DOHH2 (cell line): Measurements from ENCODE around the gene PLTP.

ENCODE experiments used
- H3F3A ChIP-seq: fragments of 200-600 bp; sonication (generic), shearing (Covaris generic); 2 replicates; pipeline ENCODE4 v1.6.0; 2016; ENCODE audit warnings: antibody characterized with exemption, mild to moderate bottlenecking; ENCODE audit not compliant: control insufficient read depth, insufficient read depth
- H3K27ac ChIP-seq: fragments of 200-600 bp; sonication (generic); 2 replicates; pipeline ENCODE4 v1.5.1; 2014; ENCODE audit warnings: low read depth, mild to moderate bottlenecking, low read length, moderate library complexity
- H3K27me3 ChIP-seq: fragments of 200-600 bp; sonication (generic); 2 replicates; pipeline ENCODE4 v1.6.1; 2014; ENCODE audit warnings: mild to moderate bottlenecking, low read length, mixed read lengths; ENCODE audit not compliant: control insufficient read depth
- H3K36me3 ChIP-seq: fragments of 200-600 bp; sonication (generic); 2 replicates; pipeline ENCODE4 v1.6.1; 2014; ENCODE audit warnings: mild to moderate bottlenecking, low read length, moderate library complexity, mixed read lengths; ENCODE audit not compliant: control insufficient read depth
- H3K4me1 ChIP-seq: fragments of 200-600 bp; sonication (generic); 2 replicates; pipeline ENCODE4 v1.6.1; 2014; ENCODE audit warnings: mild to moderate bottlenecking, low read length, mixed read lengths; ENCODE audit not compliant: control insufficient read depth
- H3K4me2 ChIP-seq: fragments of 200-600 bp; sonication (generic); 2 replicates; pipeline ENCODE4 v1.6.0; 2014; ENCODE audit warnings: mild to moderate bottlenecking, low read length, moderate library complexity
- H3K4me3 ChIP-seq: fragments of 200-600 bp; sonication (generic); 2 replicates; pipeline ENCODE4 v1.5.1; 2014; ENCODE audit warnings: mild to moderate bottlenecking, low read length, mixed read lengths
- H3K79me2 ChIP-seq: fragments of 200-600 bp; sonication (generic); 2 replicates; pipeline ENCODE4 v1.6.1; 2014; ENCODE audit warnings: mild to moderate bottlenecking, low read length, mixed read lengths; ENCODE audit not compliant: control insufficient read depth
- H3K9me2 ChIP-seq: fragments of 200-600 bp; sonication (generic); replicated peaks from 2 replicates; pipeline ENCODE4 v1.6.1; 2014; ENCODE audit warnings: mild to moderate bottlenecking, low read length, mixed read lengths; ENCODE audit not compliant: control insufficient read depth
- H3K9me3 ChIP-seq: fragments of 200-600 bp; sonication (generic); 2 replicates; pipeline ENCODE4 v1.6.1; 2014; ENCODE audit warnings: antibody characterized with exemption, low read length, mixed read lengths; ENCODE audit not compliant: control insufficient read depth, insufficient read depth
- H4K20me1 ChIP-seq: fragments of 200-600 bp; sonication (generic); 2 replicates; pipeline ENCODE4 v1.6.0; 2014; ENCODE audit warnings: low read depth, mild to moderate bottlenecking, antibody characterized with exemption, low read length, moderate library complexity; ENCODE audit not compliant: control insufficient read depth, insufficient read depth
- EZH2phosphoT487 ChIP-seq: fragments of 200-600 bp; sonication (generic); IDR thresholded peaks from 2 replicates; pipeline ENCODE4 v1.6.1; 2017; ENCODE audit warnings: borderline replicate concordance, mild to moderate bottlenecking, antibody characterized with exemption, low read length, moderate library complexity, mixed read lengths
- TF ChIP-seq, protein P1 (sequence below): fragments of 200-600 bp; sonication (generic); IDR thresholded peaks from one replicate; pipeline ENCODE4 v1.5.1; 2014; ENCODE audit warnings: antibody characterized with exemption, mild to moderate bottlenecking, low read depth, low read length; ENCODE audit not compliant: poor library complexity, severe bottlenecking

The PLTP gene

DNA sequence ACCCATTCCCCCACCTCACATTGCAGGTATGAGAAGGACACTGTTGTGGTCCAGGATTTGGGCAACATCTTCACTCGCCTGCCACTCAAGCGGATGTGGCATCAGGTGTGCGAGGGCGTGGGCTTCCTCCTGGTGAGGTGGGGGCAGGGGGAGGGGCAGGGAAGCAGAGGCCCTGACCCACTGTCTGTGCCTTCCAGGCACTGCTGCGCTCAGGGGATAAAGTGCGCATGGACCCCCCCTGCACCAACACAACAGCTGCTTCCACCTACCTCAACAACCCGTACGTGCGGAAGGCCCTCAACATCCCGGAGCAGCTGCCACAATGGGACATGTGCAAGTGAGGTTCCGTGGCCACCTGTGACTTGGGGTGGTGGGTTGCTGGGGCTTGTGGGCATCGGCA is 17.2 kb downstream of the PLTP start:
- no peak overlapping the region for H3K4me3 ChIP-seq
- H3K79me2 ChIP-seq = no peaks in the 10 kb centered on the region
- no peaks in the 10 kb centered on the region for H4K20me1 ChIP-seq
- H3K36me3 ChIP-seq = no peaks in the 10 kb centered on the region
- no peak overlapping the region for H3K4me2 ChIP-seq
- no peak for TF ChIP-seq EZH2phosphoT487
- TF ChIP-seq, protein P1, sequence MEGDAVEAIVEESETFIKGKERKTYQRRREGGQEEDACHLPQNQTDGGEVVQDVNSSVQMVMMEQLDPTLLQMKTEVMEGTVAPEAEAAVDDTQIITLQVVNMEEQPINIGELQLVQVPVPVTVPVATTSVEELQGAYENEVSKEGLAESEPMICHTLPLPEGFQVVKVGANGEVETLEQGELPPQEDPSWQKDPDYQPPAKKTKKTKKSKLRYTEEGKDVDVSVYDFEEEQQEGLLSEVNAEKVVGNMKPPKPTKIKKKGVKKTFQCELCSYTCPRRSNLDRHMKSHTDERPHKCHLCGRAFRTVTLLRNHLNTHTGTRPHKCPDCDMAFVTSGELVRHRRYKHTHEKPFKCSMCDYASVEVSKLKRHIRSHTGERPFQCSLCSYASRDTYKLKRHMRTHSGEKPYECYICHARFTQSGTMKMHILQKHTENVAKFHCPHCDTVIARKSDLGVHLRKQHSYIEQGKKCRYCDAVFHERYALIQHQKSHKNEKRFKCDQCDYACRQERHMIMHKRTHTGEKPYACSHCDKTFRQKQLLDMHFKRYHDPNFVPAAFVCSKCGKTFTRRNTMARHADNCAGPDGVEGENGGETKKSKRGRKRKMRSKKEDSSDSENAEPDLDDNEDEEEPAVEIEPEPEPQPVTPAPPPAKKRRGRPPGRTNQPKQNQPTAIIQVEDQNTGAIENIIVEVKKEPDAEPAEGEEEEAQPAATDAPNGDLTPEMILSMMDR = no peak
- H3K9me3 ChIP-seq = no peaks in the 10 kb centered on the region
- no peaks in the 10 kb centered on the region for H3K9me2 ChIP-seq
- H3K27ac ChIP-seq = no peak overlapping the region
- no peaks in the 10 kb centered on the region for H3F3A ChIP-seq
- peaks cover 23% of the 10 kb centered on the region for H3K4me1 ChIP-seq
- no peaks in the 10 kb centered on the region for H3K27me3 ChIP-seq

DNA sequence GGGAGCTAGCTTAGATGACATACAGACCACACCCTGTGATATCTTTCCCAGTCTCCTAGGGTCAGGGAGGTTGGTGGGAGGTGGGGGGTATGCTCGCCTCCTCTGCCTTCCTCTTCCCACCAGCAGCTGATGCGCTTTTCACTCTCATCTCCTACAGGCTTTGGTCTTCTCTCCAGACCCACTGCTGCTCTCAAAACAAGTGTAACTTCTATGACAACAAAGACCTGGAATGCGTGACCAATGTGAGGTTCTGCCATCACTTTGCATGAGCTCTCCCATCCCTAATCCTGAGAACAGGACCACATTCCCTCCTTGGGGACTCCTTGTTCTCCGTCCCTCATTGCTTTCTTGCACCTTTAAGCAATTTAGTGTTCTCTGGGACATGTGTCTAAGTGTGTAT is 18.1 kb downstream of the PLTP start:
- H4K20me1 ChIP-seq = no peaks in the 10 kb centered on the region
- no peaks in the 10 kb centered on the region for H3K79me2 ChIP-seq
- H3K27me3 ChIP-seq = no peaks in the 10 kb centered on the region
- H3K4me2 ChIP-seq = no peak overlapping the region
- no peaks in the 10 kb centered on the region for H3F3A ChIP-seq
- TF ChIP-seq EZH2phosphoT487 = no peak
- TF ChIP-seq, protein P1 = no peak
- no peaks in the 10 kb centered on the region for H3K9me3 ChIP-seq
- no peak overlapping the region for H3K4me3 ChIP-seq
- H3K27ac ChIP-seq = no peak overlapping the region
- peaks cover 23% of the 10 kb centered on the region for H3K4me1 ChIP-seq
- no peaks in the 10 kb centered on the region for H3K36me3 ChIP-seq
- H3K9me2 ChIP-seq = no peaks in the 10 kb centered on the region

DNA sequence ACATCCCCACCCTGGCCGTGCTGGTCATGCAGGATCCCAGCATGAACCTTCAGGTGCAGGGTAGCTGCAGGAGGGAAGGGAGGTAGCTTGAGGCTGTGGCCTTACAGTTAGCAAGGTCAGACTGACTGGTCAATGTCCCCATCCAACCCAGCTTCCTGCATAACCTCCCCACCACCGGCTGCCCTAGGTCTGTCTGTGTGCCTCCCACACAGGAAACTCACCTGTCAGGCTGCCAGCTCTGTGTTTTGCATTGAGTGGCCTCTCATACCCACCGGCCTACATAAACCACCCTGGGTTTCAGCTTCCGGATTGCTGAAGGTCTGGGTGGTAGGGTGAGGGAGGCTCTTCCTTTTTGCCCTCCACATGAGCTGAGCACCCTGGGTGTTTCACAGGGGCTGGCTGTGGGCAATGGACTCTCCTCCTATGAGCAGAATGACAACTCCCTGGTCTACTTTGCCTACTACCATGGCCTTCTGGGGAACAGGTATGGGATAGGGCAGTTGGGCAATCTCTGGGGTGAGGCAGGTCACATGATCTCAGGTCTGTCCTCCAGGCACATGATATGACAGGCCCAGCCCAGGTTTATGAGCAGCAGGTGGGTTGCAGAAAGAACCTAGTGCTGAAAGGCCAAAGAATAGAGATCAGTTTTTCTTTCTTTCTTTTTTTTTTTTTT is 19.0 kb downstream of the PLTP start:
- Histone ChIP-seq H3K9me2 (no peaks in the 10 kb centered on the region), H3F3A (no peaks in the 10 kb centered on the region), H3K4me3 (no peak overlapping the region), H3K9me3 (no peaks in the 10 kb centered on the region), H3K27me3 (no peaks in the 10 kb centered on the region), H3K4me1 (peaks cover 23% of the 10 kb centered on the region), H3K36me3 (no peaks in the 10 kb centered on the region), H3K4me2 (no peak overlapping the region), H4K20me1 (no peaks in the 10 kb centered on the region), H3K79me2 (no peaks in the 10 kb centered on the region), H3K27ac (no peak overlapping the region)
- TF ChIP-seq EZH2phosphoT487 = no peak
- TF ChIP-seq, protein P1 = no peak
